Thyroid gland (tissue), 4 donors: ENCODE measurements around the gene COMMD10. TPM values are rescaled to one million over a fixed set of nuclear protein-coding genes. Genes with fewer than 3 reads are reported as not detected.

Source experiments
- DNase-seq, 2 donors: peaks; one replicate each; pipeline ENCODE4 v3.0.0-alpha.2; 2019
- H3K27ac ChIP-seq, 3 donors: fragments of 200-600 bp; sonication (generic); 1 replicate in 2 of 3; 2 replicates in 1 of 3; pipeline ENCODE4 v1.5.1; 2016 to 2019; ENCODE audit warnings: mild to moderate bottlenecking in 1 of 3, moderate library complexity in 1 of 3
- H3K27me3 ChIP-seq: fragments of 200-600 bp; sonication (generic); one replicate; pipeline ENCODE4 v1.5.1; 2019
- H3K36me3 ChIP-seq, 2 donors: fragments of 200-600 bp; sonication (generic); one replicate each; pipeline ENCODE4 v1.5.1; 2016 to 2019
- H3K4me1 ChIP-seq, 2 donors: fragments of 200-600 bp; sonication (generic); one replicate each; pipeline ENCODE4 v1.5.1; 2017 to 2019
- H3K4me3 ChIP-seq, 3 donors: fragments of 200-600 bp; sonication (generic); replicated peaks in 1 of 3; 1 replicate in 2 of 3; 2 replicates in 1 of 3; pipeline ENCODE4 v1.5.1; 2016; ENCODE audit warnings: mild to moderate bottlenecking in 1 of 3
- H3K9me3 ChIP-seq: fragments of 200-600 bp; sonication (generic); one replicate; pipeline ENCODE4 v1.5.1; 2017
- POLR2A ChIP-seq, 2 donors: fragments of 450-650 bp; IDR thresholded peaks; one replicate each; pipeline ENCODE4 v1.6.1; 2017; ENCODE audit warnings: antibody characterized with exemption in 2 of 2, mild to moderate bottlenecking in 2 of 2, moderate library complexity in 1 of 2
- WGBS, 2 donors: methylation state at CpG; one replicate each; pipeline ENCODE4 v1.1.5; 2017; 5-methylcytosine and 5-hydroxymethylcytosine counted together
- intact Hi-C: fragments of 100-400 bp; cut with DNase I; formaldehyde crosslinking; loops from one replicate; pipeline ENCODE4 v1.15.1; 2023
- small RNA-seq: library from RNA; depleted of rRNA; stranded (forward); fragments of <200 nt; gene quantifications from one replicate; pipeline ENCODE3, GENCODE V24; 2016
- total RNA-seq, 4 donors: library from RNA; depleted of rRNA; stranded (reverse); fragments of >200 nt; gene quantifications; one replicate each; pipeline ENCODE4 v1.2.3, GENCODE V29; 2016
- TF ChIP-seq, protein P1 (sequence below), 6 experiments: fragments of 200-600 bp in 3 of 6; fragments of 450-650 bp in 3 of 6; sonication (generic) in 3 of 6; IDR thresholded peaks; one replicate each; pipeline ENCODE4 v1.5.1; 2016 to 2019; ENCODE audit warnings: antibody characterized with exemption in 6 of 6, mild to moderate bottlenecking in 2 of 6, inconsistent platforms in 1 of 6, moderate library complexity in 1 of 6

COMMD10 gene
- total RNA-seq, 4 donors from 2014 or later: 51.9 to 73.5 (median 60.7) TPM

- intact Hi-C loops: no loop called here
- H3K36me3 ChIP-seq: no peaks in the 10 kb centered on the region
- H3K4me3 ChIP-seq: no peak overlapping the region
- no peak for DNase-seq
- H3K27ac ChIP-seq: no peak overlapping the region
- H3K4me1 ChIP-seq: no peaks in the 10 kb centered on the region
- no peaks in the 10 kb centered on the region for H3K27me3 ChIP-seq
- TF ChIP-seq, protein P1, sequence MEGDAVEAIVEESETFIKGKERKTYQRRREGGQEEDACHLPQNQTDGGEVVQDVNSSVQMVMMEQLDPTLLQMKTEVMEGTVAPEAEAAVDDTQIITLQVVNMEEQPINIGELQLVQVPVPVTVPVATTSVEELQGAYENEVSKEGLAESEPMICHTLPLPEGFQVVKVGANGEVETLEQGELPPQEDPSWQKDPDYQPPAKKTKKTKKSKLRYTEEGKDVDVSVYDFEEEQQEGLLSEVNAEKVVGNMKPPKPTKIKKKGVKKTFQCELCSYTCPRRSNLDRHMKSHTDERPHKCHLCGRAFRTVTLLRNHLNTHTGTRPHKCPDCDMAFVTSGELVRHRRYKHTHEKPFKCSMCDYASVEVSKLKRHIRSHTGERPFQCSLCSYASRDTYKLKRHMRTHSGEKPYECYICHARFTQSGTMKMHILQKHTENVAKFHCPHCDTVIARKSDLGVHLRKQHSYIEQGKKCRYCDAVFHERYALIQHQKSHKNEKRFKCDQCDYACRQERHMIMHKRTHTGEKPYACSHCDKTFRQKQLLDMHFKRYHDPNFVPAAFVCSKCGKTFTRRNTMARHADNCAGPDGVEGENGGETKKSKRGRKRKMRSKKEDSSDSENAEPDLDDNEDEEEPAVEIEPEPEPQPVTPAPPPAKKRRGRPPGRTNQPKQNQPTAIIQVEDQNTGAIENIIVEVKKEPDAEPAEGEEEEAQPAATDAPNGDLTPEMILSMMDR (IDR thresholded peaks at IDR 0.05): no peak
- TF ChIP-seq POLR2A (IDR thresholded peaks at IDR 0.05): no peak
- WGBS, 2 donors: 98 to 99% methylated on average over 5 of the region's 5 CpGs
- no peaks in the 10 kb centered on the region for H3K9me3 ChIP-seq
These were observed 244.7 kb downstream of the COMMD10 start for GRCh38 chr5:116329503-116329902.

DNA sequence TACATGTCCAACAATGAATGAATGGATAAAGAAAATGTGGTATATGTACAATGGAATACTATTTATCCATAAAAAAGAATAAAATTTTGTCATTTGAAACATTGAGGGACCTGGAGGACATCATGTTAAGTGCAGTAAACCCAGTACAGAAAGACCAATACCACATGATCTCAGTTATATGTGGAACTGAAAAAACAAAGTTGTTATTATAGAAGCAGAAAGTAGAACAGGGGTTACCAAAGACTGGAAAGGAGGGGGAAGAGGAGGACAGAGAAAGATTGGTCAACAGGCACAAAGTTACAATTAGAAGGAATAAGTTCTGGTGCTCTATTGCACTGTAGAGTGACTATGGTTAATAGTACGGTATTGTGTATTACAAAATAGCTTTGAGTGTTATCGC is 256.0 kb downstream of the COMMD10 start:
- H3K9me3 ChIP-seq: no peaks in the 10 kb centered on the region
- no peak for DNase-seq
- TF ChIP-seq POLR2A (IDR thresholded peaks at IDR 0.05): no peak
- TF ChIP-seq, protein P1 (IDR thresholded peaks at IDR 0.05): no peak
- H3K27me3 ChIP-seq: no peaks in the 10 kb centered on the region
- H3K4me3 ChIP-seq: no peak overlapping the region
- H3K27ac ChIP-seq: no peak overlapping the region
- H3K4me1 ChIP-seq: no peaks in the 10 kb centered on the region
- WGBS, 2 donors: 95 to 96% methylated on average over 2 of the region's 2 CpGs
- intact Hi-C loops: no loop called here
- no peaks in the 10 kb centered on the region for H3K36me3 ChIP-seq

Small RNA genes lying within 50 kb of the gene (small RNA-seq; reads per million reads assigned to genes)
- gene HMGN2P27: not detected
- not detected for gene RNU6-644P

Other genes with a start within 250 kb of the COMMD10 start
- gene ATG12, start 243.5 kb upstream of the COMMD10 start, total RNA-seq: 10 to 100 TPM; 42.0 to 98.7 (median 68.1) TPM
- 100 to 1,000 TPM in 3 of 4 donors, 10 to 100 TPM in 1; 59.2 to 207 (median 149) TPM for gene AP3S1, start 243.1 kb upstream of the COMMD10 start, total RNA-seq
- 1 to 10 TPM in 3 of 4 donors, under 1 TPM in 1; 0.67 to 4.7 (median 2.2) TPM for gene LVRN, start 122.5 kb upstream of the COMMD10 start, total RNA-seq
- not detected for gene ARL14EPL, start 52.6 kb upstream of the COMMD10 start, total RNA-seq